Adipose tissue (tissue), 3 donors: ENCODE measurements around the gene PLAA. TPM values are rescaled to one million over a fixed set of nuclear protein-coding genes. Genes with fewer than 3 reads are reported as not detected.
"Not testable (repeated sequence)": the region's sequence is repeated elsewhere in the genome, so short reads cannot be mapped to it uniquely, and the experiment has no call there.

Experiments used
- H3K27ac ChIP-seq: one replicate; pipeline ENCODE4 v1.5.1; 2013; ENCODE audit warnings: low read depth, low read length
- WGBS, 3 donors: extraction: QIAGEN DNeasy Blood & Tissue Kit; methylation state at CpG; one replicate each; pipeline ENCODE4 v1.1.7; 2013; 5-methylcytosine and 5-hydroxymethylcytosine counted together
- polyA plus RNA-seq, 3 donors: library from polyadenylated mRNA; stranded (reverse); fragments of 200-250 nt; gene quantifications; one replicate each; pipeline ENCODE4 v1.2.3, GENCODE V29; 2013
- donor health status: healthy with polysubstance abuse.
- donor health status: Bipolar disorder and iron deficiency.
- donor health status: healthy.

Gene PLAA
- polyA plus RNA-seq, 3 donors = 10.0 to 15.5 (median 14.3) TPM

- H3K27ac ChIP-seq = no peak overlapping the region
- WGBS, 3 donors = 77 to 88% (median 81%) methylated on average over 3 of the region's 3 CpGs
Observed at GRCh38 chr9:26939955-26940711, 6.9 kb downstream of the PLAA start.

GRCh38 chr9:26937816-26938371, 9.1 kb downstream of the PLAA start:
- 98 to 99% (median 99%) methylated on average over 3 of the region's 3 CpGs for WGBS, 3 donors
- H3K27ac ChIP-seq = no peak overlapping the region

- no peak overlapping the region for H3K27ac ChIP-seq
Observed at GRCh38 chr9:26935847-26936246, 11.2 kb downstream of the PLAA start.

- H3K27ac ChIP-seq = no peak overlapping the region
- 96 to 97% (median 97%) methylated on average over 8 of the region's 8 CpGs for WGBS, 3 donors
Observed at GRCh38 chr9:26928902-26929495, 18.0 kb downstream of the PLAA start.

GRCh38 chr9:26925609-26926008, 21.4 kb downstream of the PLAA start:
- WGBS, 3 donors = 72 to 97% (median 96%) methylated on average over 4 of the region's 4 CpGs
- no peak overlapping the region for H3K27ac ChIP-seq

GRCh38 chr9:26919698-26920097, 27.3 kb downstream of the PLAA start:
- H3K27ac ChIP-seq = no peak overlapping the region
- WGBS, 3 donors = 24 to 86% (median 76%) methylated on average over 1 of the region's 1 CpG

- no peak overlapping the region for H3K27ac ChIP-seq
- 93 to 99% (median 97%) methylated on average over 2 of the region's 2 CpGs for WGBS, 3 donors
Observed at GRCh38 chr9:26913138-26913668, 33.8 kb downstream of the PLAA start.

- H3K27ac ChIP-seq = no peak overlapping the region
- WGBS, 3 donors = 70 to 88% (median 83%) methylated on average over 1 of the region's 1 CpG
Observed at GRCh38 chr9:26904671-26905070, 42.4 kb downstream of the PLAA start.

GRCh38 chr9:26904070-26904469, 43.0 kb downstream of the PLAA start:
- no peak overlapping the region for H3K27ac ChIP-seq
- 39 to 80% (median 55%) methylated on average over 3 of the region's 3 CpGs for WGBS, 3 donors

GRCh38 chr9:26893030-26893676, 53.9 kb downstream of the PLAA start:
- WGBS, 3 donors = 12 to 27% (median 24%) methylated on average over 7 of the region's 7 CpGs

GRCh38 chr9:26892251-26893029, 54.6 kb downstream of the PLAA start, which contains the start of gene CAAP1:
Gene CAAP1 (minus strand): TSS chr9:26892802. CDS start chr9:26892715, 87 bp downstream.
- peak within 1 kb of the TSS; percentile 90 for H3K27ac ChIP-seq
- WGBS, 3 donors = 0 to 1% (median 0%) methylated on average over 70 of the region's 70 CpGs

More at GRCh38 chr9:26893030-26893676, 53.9 kb downstream of the PLAA start:
- H3K27ac ChIP-seq = no peak overlapping the region

GRCh38 chr9:26891726-26892125, 55.3 kb downstream of the PLAA start:
- no peak overlapping the region for H3K27ac ChIP-seq
- 0 to 1% (median 0%) methylated on average over 14 of the region's 14 CpGs for WGBS, 3 donors

- H3K27ac ChIP-seq = no peak overlapping the region
Observed at GRCh38 chr9:26888271-26888670, 58.8 kb downstream of the PLAA start.

GRCh38 chr9:26882154-26882553, 64.9 kb downstream of the PLAA start:
- 97 to 99% (median 97%) methylated on average over 3 of the region's 3 CpGs for WGBS, 3 donors
- H3K27ac ChIP-seq = no peak overlapping the region

More at GRCh38 chr9:26888271-26888670, 58.8 kb downstream of the PLAA start:
- 70 to 94% (median 87%) methylated on average over 1 of the region's 1 CpG for WGBS, 3 donors

- WGBS, 3 donors = 85 to 99% (median 97%) methylated on average over 4 of the region's 4 CpGs
- H3K27ac ChIP-seq = no peak overlapping the region
Observed at GRCh38 chr9:26880262-26880661, 66.8 kb downstream of the PLAA start.

- 92 to 99% (median 92%) methylated on average over 3 of the region's 3 CpGs for WGBS, 3 donors
- H3K27ac ChIP-seq = not testable (repeated sequence)
Observed at GRCh38 chr9:26875155-26875554, 71.9 kb downstream of the PLAA start.

GRCh38 chr9:26870292-26870691, 76.8 kb downstream of the PLAA start:
- 62 to 89% (median 86%) methylated on average over 8 of the region's 8 CpGs for WGBS, 3 donors

GRCh38 chr9:26863074-26863473, 84.0 kb downstream of the PLAA start:
- WGBS, 3 donors = 53 to 66% (median 61%) methylated on average over 1 of the region's 1 CpG
- no peak overlapping the region for H3K27ac ChIP-seq

More at GRCh38 chr9:26870292-26870691, 76.8 kb downstream of the PLAA start:
- H3K27ac ChIP-seq = no peak overlapping the region
